ENCODE results near the gene CAMP. TPM values are rescaled to one million over a fixed set of nuclear protein-coding genes. Genes with fewer than 3 reads are reported as not detected.
A peak's percentile ranks its signal among the peaks of the same experiment; 100 is the strongest.
"Not testable (repeated sequence)": the region's sequence is repeated elsewhere in the genome, so short reads cannot be mapped to it uniquely, and the experiment has no call there.

The CAMP gene
- total and polyA plus RNA-seq, 8 donors: not detected

GRCh38 chr3:48196611-48197010 lies 26.7 kb upstream of the CAMP start:
- Histone ChIP-seq H3K4me1 (no peaks in the 10 kb centered on the region), H3K27me3 (no peaks in the 10 kb centered on the region), H3K27ac (no peak overlapping the region), H3K9me3 (no peaks in the 10 kb centered on the region), H3K4me3 (no peak overlapping the region), H3K36me3 (no peaks in the 10 kb centered on the region)
- DNase-seq: no peak
- FAIRE-seq: no peak
- 78 to 81% methylated on average over 1 of the region's 1 CpG for WGBS, 2 donors
- TF ChIP-seq CTCF (IDR thresholded peaks at IDR 0.05): no peak
- intact Hi-C loops (cut with DNase I): no loop called here
- no peak for ATAC-seq

- DNase-seq: peak in 1 of 6 donors; percentile 5
- no peak for ATAC-seq
- Histone ChIP-seq H3K4me1 (no peaks in the 10 kb centered on the region), H3K4me3 (no peak overlapping the region), H3K36me3 (no peaks in the 10 kb centered on the region), H3K27me3 (no peaks in the 10 kb centered on the region), H3K9me3 (no peaks in the 10 kb centered on the region), H3K27ac (no peak overlapping the region)
- FAIRE-seq: no peak
- intact Hi-C loops (cut with DNase I): no loop called here
- TF ChIP-seq CTCF (IDR thresholded peaks at IDR 0.05): no peak
Measured at GRCh38 chr3:48199117-48199516, 24.2 kb upstream of the CAMP start.

- H3K27ac ChIP-seq: no peak overlapping the region
- no peaks in the 10 kb centered on the region for H3K9me3 ChIP-seq
- 74 to 78% methylated on average over 6 of the region's 6 CpGs for WGBS, 2 donors
- ATAC-seq: no peak
- no peak for FAIRE-seq
- H3K4me3 ChIP-seq: no peak overlapping the region
- H3K36me3 ChIP-seq: no peaks in the 10 kb centered on the region
- no peak for DNase-seq
- TF ChIP-seq CTCF (IDR thresholded peaks at IDR 0.05): no peak
- intact Hi-C loops (cut with DNase I): no loop called here
- no peaks in the 10 kb centered on the region for H3K4me1 ChIP-seq
- H3K27me3 ChIP-seq: no peaks in the 10 kb centered on the region
Measured at GRCh38 chr3:48202632-48203031, 20.7 kb upstream of the CAMP start.

- intact Hi-C loops (cut with DNase I): no loop called here
- ATAC-seq: peak in 1 of 4 donors; percentile 12
- no peak for DNase-seq
- no peak for FAIRE-seq
- Histone ChIP-seq H3K27ac (no peak overlapping the region), H3K36me3 (no peaks in the 10 kb centered on the region), H3K9me3 (no peaks in the 10 kb centered on the region), H3K4me1 (no peaks in the 10 kb centered on the region), H3K4me3 (no peak overlapping the region), H3K27me3 (no peaks in the 10 kb centered on the region)
- 77 to 83% methylated on average over 3 of the region's 3 CpGs for WGBS, 2 donors
- no peak for TF ChIP-seq CTCF (IDR thresholded peaks at IDR 0.05)
Measured at GRCh38 chr3:48208076-48208475, 15.2 kb upstream of the CAMP start.

- intact Hi-C loops (cut with DNase I): no loop called here
- H3K27ac ChIP-seq: no peak overlapping the region
- no peak for FAIRE-seq
- no peaks in the 10 kb centered on the region for H3K9me3 ChIP-seq
- TF ChIP-seq CTCF (IDR thresholded peaks at IDR 0.05): no peak
- 90 to 92% methylated on average over 4 of the region's 4 CpGs for WGBS, 2 donors
- no peak for DNase-seq
- H3K4me1 ChIP-seq: no peaks in the 10 kb centered on the region
- H3K4me3 ChIP-seq: no peak overlapping the region
- H3K27me3 ChIP-seq: no peaks in the 10 kb centered on the region
- no peaks in the 10 kb centered on the region for H3K36me3 ChIP-seq
- ATAC-seq: no peak
Measured at GRCh38 chr3:48209445-48209844, 13.8 kb upstream of the CAMP start.

GRCh38 chr3:48210534-48210933 lies 12.8 kb upstream of the CAMP start:
- intact Hi-C loops (cut with DNase I); H3K4me1 ChIP-seq; H3K4me3 ChIP-seq; H3K27me3 ChIP-seq; H3K27ac ChIP-seq; ATAC-seq; H3K9me3 ChIP-seq; DNase-seq; H3K36me3 ChIP-seq; FAIRE-seq: not testable (repeated sequence)
- 82% methylated on average over 35 to 38 of the region's 48 CpGs for WGBS, 2 donors

- H3K27ac ChIP-seq; FAIRE-seq; H3K9me3 ChIP-seq; H3K4me3 ChIP-seq; intact Hi-C loops (cut with DNase I); H3K27me3 ChIP-seq; DNase-seq; H3K36me3 ChIP-seq; ATAC-seq: not testable (repeated sequence)
- WGBS, 2 donors: 92 to 99% methylated on average over 12 to 15 of the region's 36 CpGs
- peaks cover 0 to 11% (median 0%) of the 10 kb centered on the region in 3 donors for H3K4me1 ChIP-seq
Measured at GRCh38 chr3:48211776-48212175, 11.5 kb upstream of the CAMP start.
